GM21576 (cell line): ENCODE data around the gene APOA1.
"Not testable (repeated sequence)": the region's sequence is repeated elsewhere in the genome, so short reads cannot be mapped to it uniquely, and the experiment has no call there.

Experiments used
- ATAC-seq: cut with Tn5 transposase; IDR thresholded peaks from one replicate; pipeline ENCODE4 v1.9.1; 2021; ENCODE audit warnings: mild to moderate bottlenecking, moderate library complexity; ENCODE audit not compliant: unreplicated experiment

Gene APOA1

DNA sequence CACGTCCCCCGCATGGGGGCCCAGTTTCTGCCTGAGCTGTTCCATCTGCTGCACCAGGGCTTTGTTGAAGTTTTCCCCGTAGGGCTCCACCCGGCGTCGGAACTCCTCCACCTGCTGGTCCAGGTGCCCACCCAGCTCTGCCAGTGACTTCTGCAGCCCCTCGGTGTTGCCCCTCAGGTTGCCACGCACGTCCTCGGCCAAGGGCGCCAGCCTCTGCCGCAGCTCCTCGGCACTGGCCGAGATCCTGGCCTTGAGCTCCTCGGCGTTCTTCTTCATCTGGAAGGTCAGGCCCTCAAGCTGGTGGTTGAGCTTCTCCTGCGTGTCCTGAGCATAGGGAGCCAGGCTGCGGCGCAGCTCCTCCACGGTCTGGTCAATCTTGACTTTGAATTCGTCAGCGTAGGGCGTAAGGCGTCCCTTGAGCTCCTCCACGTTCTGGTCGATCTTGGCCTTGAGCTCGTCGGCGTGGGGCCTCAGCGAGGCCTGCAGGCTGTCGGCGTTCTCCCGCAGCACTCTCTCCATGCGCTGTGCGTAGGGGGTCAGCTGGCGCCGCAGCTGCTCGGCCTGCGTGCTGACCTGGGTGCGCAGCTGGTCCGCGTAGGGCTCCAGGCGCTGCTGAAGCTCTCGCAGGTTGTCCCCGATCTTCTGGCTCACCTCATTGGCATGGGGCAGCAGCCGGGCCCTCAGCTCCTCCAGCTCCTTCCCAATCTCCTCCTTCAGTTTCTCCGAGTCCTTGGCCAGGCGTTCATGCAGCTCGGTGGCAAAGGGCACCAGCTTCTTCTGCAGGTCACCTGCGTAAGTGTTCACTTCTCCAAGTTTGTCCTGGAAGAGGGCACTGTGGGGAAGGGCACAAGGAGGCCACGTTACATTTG is 16.1 kb downstream of the APOA1 start:
- ATAC-seq = no peak

DNA sequence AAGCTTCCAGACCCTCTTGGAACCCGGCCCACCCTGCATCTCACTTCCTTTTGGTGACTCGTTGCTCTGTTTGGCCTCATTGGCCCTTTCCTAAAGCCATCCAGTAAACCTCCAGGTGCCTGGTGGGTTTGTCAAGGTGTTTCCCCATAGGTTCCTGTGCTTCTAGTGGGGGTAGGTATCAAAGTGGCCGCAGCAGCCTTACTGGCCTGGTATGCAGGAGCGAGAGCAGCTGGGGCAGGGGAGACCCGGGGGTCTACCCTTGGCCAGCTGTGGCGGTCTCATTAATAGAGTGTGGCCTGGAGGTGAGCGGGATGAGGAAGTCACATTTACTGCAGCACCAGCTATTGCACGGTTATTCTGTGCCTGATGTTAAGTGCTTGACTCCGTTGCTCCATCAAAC is 18.4 kb downstream of the APOA1 start:
- ATAC-seq = no peak

DNA sequence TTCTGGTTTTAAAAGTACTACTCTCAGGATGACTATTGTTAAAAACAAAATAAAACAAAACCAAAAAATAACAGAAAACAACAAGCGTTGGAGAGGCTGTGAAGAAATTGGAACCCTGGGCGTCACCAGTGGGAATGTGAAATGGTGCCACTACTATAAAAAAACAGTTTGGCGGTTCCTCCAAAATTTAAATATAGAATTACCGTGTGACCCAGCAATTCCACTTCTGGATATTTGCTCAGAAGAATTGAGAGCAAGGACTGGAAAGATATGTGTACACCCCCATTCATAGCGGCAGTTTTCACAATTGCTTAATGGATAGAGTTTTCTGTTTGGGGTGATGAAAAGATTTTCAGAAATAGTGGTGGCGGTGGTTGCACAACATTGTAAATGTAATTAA is 22.9 kb downstream of the APOA1 start:
- no peak for ATAC-seq

DNA sequence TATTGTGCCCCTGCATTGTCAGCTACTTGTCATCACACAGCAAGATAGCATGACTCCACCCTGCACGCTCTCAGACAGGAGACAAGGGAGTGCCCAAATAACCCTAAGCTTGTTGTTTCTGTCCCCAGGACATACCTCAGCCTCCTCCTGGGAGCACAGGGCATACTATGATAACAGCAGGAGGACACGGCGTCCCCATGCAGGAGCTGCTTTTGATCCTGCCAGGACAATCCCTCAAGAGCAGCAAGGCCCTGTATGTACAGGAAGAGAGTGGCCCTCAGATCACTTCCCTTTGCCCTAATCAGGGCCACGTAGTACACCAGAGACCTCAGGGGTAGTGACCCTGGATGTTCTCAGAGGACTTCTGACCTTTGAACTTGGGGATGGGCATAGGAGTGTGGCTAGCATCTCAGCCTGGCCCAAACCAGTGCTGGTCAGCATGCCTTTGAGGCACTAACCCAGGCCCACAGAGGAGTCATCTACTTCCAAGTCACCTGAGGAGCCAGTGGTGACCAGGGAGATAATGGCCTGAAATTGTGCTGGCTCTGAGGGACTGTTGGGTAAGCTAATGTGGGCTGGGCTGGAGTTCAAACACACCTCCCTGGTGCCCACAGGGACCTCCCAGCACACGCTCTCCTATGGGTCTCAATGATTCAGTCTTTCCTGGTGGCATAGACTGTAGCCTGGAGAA is 23.5 kb downstream of the APOA1 start:
- no peak for ATAC-seq

DNA sequence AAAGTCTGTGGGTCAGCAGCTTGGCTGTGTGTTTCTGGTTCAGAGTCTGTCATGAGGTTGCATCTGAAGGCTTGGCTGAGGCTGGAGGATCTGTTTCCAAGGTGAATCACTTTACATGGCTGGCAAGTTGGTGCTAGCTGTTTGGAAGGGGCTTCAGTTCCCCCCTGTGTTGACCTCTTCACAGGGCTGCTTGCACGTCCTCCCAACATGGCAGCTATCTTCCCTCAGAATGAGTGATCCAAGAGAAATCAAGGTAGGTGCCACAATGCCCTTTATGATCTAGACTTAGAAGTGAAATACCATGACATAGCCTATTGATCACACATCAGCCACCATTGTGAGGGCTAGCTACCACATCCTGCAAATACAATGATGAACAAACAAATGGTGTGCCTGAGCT is 24.3 kb downstream of the APOA1 start:
- no peak for ATAC-seq

DNA sequence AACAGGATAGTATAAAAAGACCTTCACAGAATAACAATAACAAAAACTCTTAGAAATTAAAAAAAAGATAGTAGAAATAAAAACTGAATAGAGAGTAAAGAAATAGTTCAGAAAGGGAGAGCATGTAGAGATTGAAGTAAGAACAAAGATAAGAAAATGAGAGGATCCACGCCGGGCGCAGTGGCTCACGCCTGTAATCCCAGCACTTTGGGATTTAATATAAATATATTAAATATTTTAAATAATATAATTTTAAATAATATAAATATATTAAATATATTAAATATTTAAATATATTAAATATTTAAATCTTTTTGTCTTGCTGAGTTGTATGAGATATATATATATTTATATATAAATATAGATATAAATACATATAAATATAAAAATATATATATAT is 25.3 kb downstream of the APOA1 start:
- ATAC-seq = no peak

GRCh38 chr11:116811194-116811593 is 26.2 kb downstream of the APOA1 start:
- ATAC-seq = no peak

DNA sequence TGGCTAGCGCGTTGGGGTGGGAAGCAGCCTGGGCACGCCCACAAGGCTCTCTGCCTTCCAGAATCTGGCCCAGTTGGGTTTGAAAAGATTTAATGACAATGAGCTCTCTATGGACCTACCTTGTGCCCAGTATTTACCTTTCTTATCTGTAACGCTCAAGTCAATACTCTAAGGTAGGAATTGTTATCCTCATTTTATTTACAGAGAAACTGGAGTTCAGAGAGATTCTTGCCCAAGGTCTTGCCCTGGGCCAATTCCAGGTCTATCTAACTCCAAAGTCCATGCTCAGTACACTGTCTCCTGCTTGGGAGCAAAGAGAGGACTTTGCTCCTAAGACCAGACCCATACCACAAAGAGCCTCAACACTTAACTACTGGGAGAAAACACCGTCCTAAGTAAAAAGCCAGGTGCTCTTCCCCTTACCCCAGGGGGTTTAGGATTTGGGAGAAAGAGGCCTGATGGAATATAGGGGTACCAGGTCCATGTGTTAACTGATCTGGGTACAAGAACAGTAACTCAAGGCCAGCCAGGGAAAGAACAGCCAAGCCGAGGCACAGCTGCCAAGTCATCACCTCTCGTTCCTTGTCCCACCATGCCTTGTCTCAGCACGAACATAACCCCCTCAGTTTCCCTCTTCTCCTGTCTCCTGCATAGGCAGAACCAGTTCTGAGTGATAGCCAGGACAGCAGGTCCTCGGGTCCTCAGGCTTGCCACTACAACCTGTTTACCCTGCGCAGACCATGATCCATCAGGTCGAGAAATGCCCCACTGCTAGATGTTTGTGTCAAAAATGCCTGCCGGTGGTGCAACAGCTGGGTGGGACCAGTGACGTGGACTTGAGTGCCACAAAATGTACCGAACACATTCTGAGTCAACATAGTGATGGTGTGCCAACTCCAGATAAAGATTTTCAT is 28.9 kb downstream of the APOA1 start:
- no peak for ATAC-seq

DNA sequence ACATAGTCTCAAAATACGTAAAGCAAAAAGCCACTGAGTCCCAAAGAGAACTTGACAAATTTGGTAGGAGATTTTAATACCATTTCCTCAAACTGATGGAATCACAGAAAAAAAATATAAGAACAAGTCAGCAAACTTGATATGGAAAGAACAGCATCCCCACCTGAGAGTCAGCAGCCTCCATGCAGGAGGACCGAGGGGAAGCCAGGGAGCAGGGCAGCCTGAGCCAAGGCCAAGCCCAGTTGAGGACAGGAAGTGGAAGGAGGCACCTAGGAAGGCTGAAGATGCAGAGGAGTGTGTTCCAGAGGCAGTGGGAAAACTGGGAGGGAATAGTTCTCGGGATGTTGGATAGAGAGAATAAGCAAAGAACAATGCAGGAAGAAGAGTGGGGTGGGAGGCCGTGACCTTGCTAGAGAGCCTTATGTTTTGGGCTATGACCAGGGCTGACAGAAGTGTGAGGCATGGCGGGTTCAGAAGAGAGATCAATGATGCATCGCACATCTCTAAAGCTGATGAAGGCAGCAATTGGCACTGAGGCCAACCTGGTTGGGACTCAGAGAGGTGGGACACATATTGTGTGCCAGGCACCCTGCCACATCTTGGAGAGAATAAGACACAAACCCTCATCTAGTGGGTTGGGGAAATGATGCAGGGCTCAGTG is 29.7 kb downstream of the APOA1 start:
- ATAC-seq = no peak

DNA sequence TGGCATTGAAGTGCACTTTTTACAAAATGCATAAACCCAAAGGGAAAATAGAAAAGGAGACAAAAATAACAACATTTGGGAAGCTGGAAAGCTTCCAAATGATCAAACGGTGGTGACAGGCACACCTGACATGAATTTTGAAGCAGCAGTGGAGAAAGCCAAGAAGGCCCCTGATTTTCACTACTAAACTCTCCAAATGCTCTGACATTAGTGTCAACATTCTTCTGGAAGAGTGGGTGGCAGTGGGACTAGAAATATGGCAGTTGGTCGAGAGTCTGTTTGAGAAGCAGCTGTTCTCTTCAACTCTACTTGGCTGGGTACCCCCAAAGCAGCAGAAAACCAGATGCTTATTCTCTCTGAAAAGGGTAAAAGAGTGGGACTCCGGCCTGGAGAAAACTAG is 33.4 kb downstream of the APOA1 start:
- no peak for ATAC-seq

DNA sequence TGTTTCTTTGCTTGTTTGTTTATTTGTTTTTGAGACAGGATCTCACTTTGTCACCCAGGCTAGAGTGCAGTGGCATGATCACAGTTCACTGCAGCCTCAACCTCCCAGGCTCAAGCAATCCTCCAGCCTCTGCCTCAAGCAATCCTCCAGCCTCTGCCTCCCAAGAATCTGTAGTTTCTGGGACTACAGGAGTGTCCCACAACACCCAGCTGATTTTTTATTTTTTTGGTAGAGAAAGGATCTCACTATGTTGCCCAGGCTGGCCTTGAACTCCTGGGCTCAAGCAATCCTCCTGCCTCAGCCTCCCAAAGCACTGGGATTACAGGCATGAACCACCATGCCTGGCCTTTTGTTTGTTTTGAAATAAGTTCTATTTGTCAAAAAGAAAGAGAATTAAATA is 35.8 kb downstream of the APOA1 start:
- ATAC-seq = not testable (repeated sequence)

- no peak for ATAC-seq
Measured at GRCh38 chr11:116800610-116801009, 36.8 kb downstream of the APOA1 start.

DNA sequence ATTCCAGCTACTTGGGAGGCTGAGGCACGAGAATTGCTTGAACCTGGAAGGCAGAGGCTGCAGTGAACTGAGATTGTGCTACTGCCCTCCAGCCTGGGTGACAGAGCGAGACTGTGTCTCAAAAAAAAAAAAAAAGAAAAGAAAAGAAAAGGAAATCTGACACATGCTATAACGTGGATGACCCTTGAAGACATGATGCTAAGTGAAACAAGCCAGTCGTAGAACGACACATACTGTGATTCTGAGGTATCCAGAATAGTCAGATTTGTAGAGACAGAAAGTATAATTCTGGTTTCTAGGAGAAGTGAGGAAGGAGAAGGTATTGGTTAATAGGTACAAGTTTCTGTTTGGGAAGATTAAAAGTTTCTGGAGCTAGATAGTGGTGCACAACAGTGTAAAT is 39.1 kb downstream of the APOA1 start:
- ATAC-seq = no peak

DNA sequence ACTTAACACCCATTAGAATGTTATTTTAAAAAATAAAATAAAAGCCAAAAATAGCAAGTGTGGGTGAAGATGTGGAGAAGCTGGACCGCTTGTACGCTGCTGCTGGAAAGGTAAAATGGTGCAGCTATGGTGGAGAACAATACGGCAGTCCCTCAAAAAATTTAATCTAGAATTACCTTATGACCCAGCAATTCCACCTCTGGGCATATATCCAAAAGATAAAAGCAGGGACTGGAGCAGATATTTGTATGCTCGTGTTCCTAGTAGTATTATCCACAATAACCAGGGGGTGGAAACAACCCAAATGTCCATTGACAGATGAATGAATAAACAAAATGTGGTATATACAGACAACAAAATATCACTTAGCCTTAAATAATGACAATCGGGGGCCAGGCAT is 39.6 kb downstream of the APOA1 start:
- ATAC-seq = no peak

- ATAC-seq = no peak
Measured at GRCh38 chr11:116796548-116796947, 40.9 kb downstream of the APOA1 start.

GRCh38 chr11:116794851-116795250 is 42.6 kb downstream of the APOA1 start:
- ATAC-seq = no peak

- no peak for ATAC-seq
Measured at GRCh38 chr11:116793772-116794097, 43.7 kb downstream of the APOA1 start.

DNA sequence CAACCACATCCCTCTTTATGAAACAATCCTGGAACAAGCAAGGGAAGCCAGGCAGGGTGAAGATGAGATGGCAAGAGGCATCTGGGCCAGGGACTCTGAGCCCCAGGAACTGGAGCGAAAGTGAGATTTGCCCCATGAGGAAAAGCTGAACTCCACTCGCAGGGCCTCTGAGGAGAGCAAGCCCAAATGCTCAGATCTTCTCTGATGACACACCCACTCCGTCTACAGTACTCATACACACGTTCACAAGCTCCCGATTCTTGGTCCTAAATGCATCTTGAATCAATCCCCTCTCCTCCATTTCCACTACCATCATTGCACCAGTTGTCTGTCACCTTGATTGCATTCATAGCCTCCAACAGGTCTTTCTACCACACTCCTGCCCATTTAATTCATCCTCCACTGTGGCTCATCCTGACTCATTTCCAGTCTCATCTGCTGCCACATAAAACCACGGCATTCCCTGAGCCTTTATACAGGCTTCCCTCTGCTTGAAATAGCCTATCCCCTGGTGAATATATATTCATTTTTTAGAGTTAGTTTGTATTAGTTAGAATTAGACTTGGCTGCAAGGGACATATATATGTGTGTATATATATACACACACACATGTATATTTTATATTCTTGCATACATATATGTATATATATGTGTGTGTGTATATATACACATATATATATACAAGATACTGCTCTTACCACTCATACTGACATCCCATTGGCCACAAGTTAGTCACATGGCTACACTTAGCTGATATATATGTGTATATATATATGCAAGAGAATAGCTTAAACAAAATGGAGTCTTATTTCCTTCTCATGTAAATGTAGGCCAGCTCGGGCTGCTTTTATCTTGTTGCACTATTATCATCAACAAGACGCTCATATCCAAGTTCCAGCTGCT is 44.3 kb downstream of the APOA1 start:
- no peak for ATAC-seq

- ATAC-seq = no peak
Measured at GRCh38 chr11:116792144-116792868, 45.1 kb downstream of the APOA1 start.
